Thyroid gland (tissue), 4 donors: ENCODE data around the gene SLC43A2. TPM values are rescaled to one million over a fixed set of nuclear protein-coding genes. Genes with fewer than 3 reads are reported as not detected.
A peak's percentile ranks its signal among the peaks of the same experiment; 100 is the strongest.
"Not testable (repeated sequence)": the region's sequence is repeated elsewhere in the genome, so short reads cannot be mapped to it uniquely, and the experiment has no call there.

ENCODE experiments used
- DNase-seq, 2 donors: peaks; one replicate each; pipeline ENCODE4 v3.0.0-alpha.2; 2019
- H3K27ac ChIP-seq, 3 donors: fragments of 200-600 bp; sonication (generic); 1 replicate in 2 of 3; 2 replicates in 1 of 3; pipeline ENCODE4 v1.5.1; 2016 to 2019; ENCODE audit warnings: mild to moderate bottlenecking in 1 of 3, moderate library complexity in 1 of 3
- H3K27me3 ChIP-seq: fragments of 200-600 bp; sonication (generic); one replicate; pipeline ENCODE4 v1.5.1; 2019
- H3K36me3 ChIP-seq, 2 donors: fragments of 200-600 bp; sonication (generic); one replicate each; pipeline ENCODE4 v1.5.1; 2016 to 2019
- H3K4me1 ChIP-seq, 2 donors: fragments of 200-600 bp; sonication (generic); one replicate each; pipeline ENCODE4 v1.5.1; 2017 to 2019
- H3K4me3 ChIP-seq, 3 donors: fragments of 200-600 bp; sonication (generic); replicated peaks in 1 of 3; 1 replicate in 2 of 3; 2 replicates in 1 of 3; pipeline ENCODE4 v1.5.1; 2016; ENCODE audit warnings: mild to moderate bottlenecking in 1 of 3
- H3K9me3 ChIP-seq: fragments of 200-600 bp; sonication (generic); one replicate; pipeline ENCODE4 v1.5.1; 2017
- CTCF ChIP-seq, 6 experiments: fragments of 200-600 bp in 3 of 6; fragments of 450-650 bp in 3 of 6; sonication (generic) in 3 of 6; IDR thresholded peaks; one replicate each; pipeline ENCODE4 v1.5.1; 2016 to 2019; ENCODE audit warnings: antibody characterized with exemption in 6 of 6, mild to moderate bottlenecking in 2 of 6, inconsistent platforms in 1 of 6, moderate library complexity in 1 of 6
- POLR2A ChIP-seq, 2 donors: fragments of 450-650 bp; IDR thresholded peaks; one replicate each; pipeline ENCODE4 v1.6.1; 2017; ENCODE audit warnings: antibody characterized with exemption in 2 of 2, mild to moderate bottlenecking in 2 of 2, moderate library complexity in 1 of 2
- WGBS, 2 donors: methylation state at CpG; one replicate each; pipeline ENCODE4 v1.1.5; 2017; 5-methylcytosine and 5-hydroxymethylcytosine counted together
- intact Hi-C: fragments of 100-400 bp; cut with DNase I; formaldehyde crosslinking; loops from one replicate; pipeline ENCODE4 v1.15.1; 2023
- total RNA-seq, 4 donors: library from RNA; depleted of rRNA; stranded (reverse); fragments of >200 nt; gene quantifications; one replicate each; pipeline ENCODE4 v1.2.3, GENCODE V29; 2016

SLC43A2 gene
- total RNA-seq, 4 donors from 2014 or later: 17.5 to 28.2 (median 23.9) TPM

- H3K36me3 ChIP-seq: peaks cover 95 to 99% of the 10 kb centered on the region in 2 donors
- H3K27ac ChIP-seq: no peak overlapping the region
- no peak overlapping the region for H3K4me3 ChIP-seq
- DNase-seq: no peak
- 95 to 96% methylated on average over 9 of the region's 9 CpGs for WGBS, 2 donors
- intact Hi-C loops: no loop called here
- no peak for TF ChIP-seq POLR2A (IDR thresholded peaks at IDR 0.05)
- TF ChIP-seq CTCF (IDR thresholded peaks at IDR 0.05): no peak
- no peaks in the 10 kb centered on the region for H3K9me3 ChIP-seq
- peaks cover 0 to 5% of the 10 kb centered on the region in 2 donors for H3K4me1 ChIP-seq
- H3K27me3 ChIP-seq: no peaks in the 10 kb centered on the region
These were observed 29.5 kb upstream of the SLC43A2 start for GRCh38 chr17:1658100-1658499.

- no peak overlapping the region for H3K4me3 ChIP-seq
- 95 to 98% methylated on average over 14 of the region's 14 CpGs for WGBS, 2 donors
- no peaks in the 10 kb centered on the region for H3K9me3 ChIP-seq
- DNase-seq: no peak
- intact Hi-C loops: no loop called here
- no peaks in the 10 kb centered on the region for H3K27me3 ChIP-seq
- peaks cover 83% of the 10 kb centered on the region in 2 donors for H3K36me3 ChIP-seq
- TF ChIP-seq POLR2A (IDR thresholded peaks at IDR 0.05) (no peak), CTCF (IDR thresholded peaks at IDR 0.05) (no peak)
- H3K4me1 ChIP-seq: peaks cover 8 to 17% of the 10 kb centered on the region in 2 donors
- no peak overlapping the region for H3K27ac ChIP-seq
These were observed 25.1 kb upstream of the SLC43A2 start for GRCh38 chr17:1653735-1654134.

GRCh38 chr17:1652794-1653193 lies 24.2 kb upstream of the SLC43A2 start:
- H3K36me3 ChIP-seq: peaks cover 73 to 74% of the 10 kb centered on the region in 2 donors
- intact Hi-C loops, H3K4me3 ChIP-seq, H3K9me3 ChIP-seq, H3K27me3 ChIP-seq: not testable (repeated sequence)
- WGBS, 2 donors: 60 to 61% methylated on average over 7 of the region's 7 CpGs
- peaks cover 17 to 25% of the 10 kb centered on the region in 2 donors for H3K4me1 ChIP-seq
- peak in 1 of 2 donors; percentile 54 for DNase-seq
- H3K27ac ChIP-seq: peak overlapping the region in 2 of 3 donors; percentile 39 to 52

- WGBS, 2 donors: 60 to 70% methylated on average over 2 to 4 of the region's 4 CpGs
- intact Hi-C loops: no loop called here
- peaks cover 60 to 61% of the 10 kb centered on the region in 2 donors for H3K36me3 ChIP-seq
- no peak overlapping the region for H3K4me3 ChIP-seq
- TF ChIP-seq CTCF (IDR thresholded peaks at IDR 0.05) (no peak), POLR2A (IDR thresholded peaks at IDR 0.05) (no peak)
- peaks cover 24 to 36% of the 10 kb centered on the region in 2 donors for H3K4me1 ChIP-seq
- no peaks in the 10 kb centered on the region for H3K27me3 ChIP-seq
- no peaks in the 10 kb centered on the region for H3K9me3 ChIP-seq
- peak overlapping the region in 2 of 3 donors; percentile 95 to 100 for H3K27ac ChIP-seq
- no peak for DNase-seq
These were observed 22.9 kb upstream of the SLC43A2 start for GRCh38 chr17:1651559-1651844.

- TF ChIP-seq CTCF (IDR thresholded peaks at IDR 0.05) (no peak), POLR2A (IDR thresholded peaks at IDR 0.05) (no peak)
- 90 to 91% methylated on average over 21 to 22 of the region's 22 CpGs for WGBS, 2 donors
- Histone ChIP-seq H3K36me3 (peaks cover 55% of the 10 kb centered on the region in 2 donors), H3K9me3 (no peaks in the 10 kb centered on the region), H3K4me3 (no peak overlapping the region), H3K4me1 (peaks cover 28 to 41% of the 10 kb centered on the region in 2 donors), H3K27me3 (no peaks in the 10 kb centered on the region), H3K27ac (peak overlapping the region; percentile 95 to 100 (median 100))
- no peak for DNase-seq
- intact Hi-C loops: no loop called here
These were observed 22.3 kb upstream of the SLC43A2 start for GRCh38 chr17:1650731-1651558.
